Lower leg skin (tissue), 4 donors: Measurements from ENCODE around the gene C1orf50. TPM values are rescaled to one million over a fixed set of nuclear protein-coding genes. Genes with fewer than 3 reads are reported as not detected.

Source experiments
- DNase-seq, 2 donors: peaks; one replicate each; pipeline ENCODE4 v3.0.0-alpha.2; 2019; ENCODE audit warnings: low spot score in 2 of 2
- H3K4me3 ChIP-seq: fragments of 200-600 bp; sonication (generic); 2 replicates; pipeline ENCODE4 v1.5.1; 2017; ENCODE audit warnings: mild to moderate bottlenecking, low read depth; ENCODE audit not compliant: poor library complexity, severe bottlenecking
- POLR2A ChIP-seq, 2 donors: fragments of 450-650 bp; IDR thresholded peaks; one replicate each; pipeline ENCODE4 v1.6.1; 2016 to 2017; ENCODE audit warnings: antibody characterized with exemption in 2 of 2, mild to moderate bottlenecking in 1 of 2, moderate library complexity in 1 of 2
- WGBS, 2 donors: methylation state at CpG; one replicate each; pipeline ENCODE4 v1.1.5; 2018; 5-methylcytosine and 5-hydroxymethylcytosine counted together
- intact Hi-C: fragments of 100-400 bp; cut with DNase I; formaldehyde crosslinking; loops from one replicate; pipeline ENCODE4 v1.15.0; 2023; ENCODE audit warnings: low total_unique reads
- total RNA-seq, 4 donors: library from RNA; depleted of rRNA; stranded (reverse); fragments of >200 nt; gene quantifications; one replicate each; pipeline ENCODE4 v1.1.0, GENCODE V29; 2016
- TF ChIP-seq, protein P1 (sequence below), 3 donors: fragments of 450-650 bp; IDR thresholded peaks; one replicate each; pipeline ENCODE4 v1.5.1; 2016; ENCODE audit warnings: antibody characterized with exemption in 3 of 3, mild to moderate bottlenecking in 3 of 3, moderate library complexity in 2 of 3

Gene C1orf50
- total RNA-seq, 4 donors from 2014 or later: 2.5 to 6.7 (median 3.6) TPM

DNA sequence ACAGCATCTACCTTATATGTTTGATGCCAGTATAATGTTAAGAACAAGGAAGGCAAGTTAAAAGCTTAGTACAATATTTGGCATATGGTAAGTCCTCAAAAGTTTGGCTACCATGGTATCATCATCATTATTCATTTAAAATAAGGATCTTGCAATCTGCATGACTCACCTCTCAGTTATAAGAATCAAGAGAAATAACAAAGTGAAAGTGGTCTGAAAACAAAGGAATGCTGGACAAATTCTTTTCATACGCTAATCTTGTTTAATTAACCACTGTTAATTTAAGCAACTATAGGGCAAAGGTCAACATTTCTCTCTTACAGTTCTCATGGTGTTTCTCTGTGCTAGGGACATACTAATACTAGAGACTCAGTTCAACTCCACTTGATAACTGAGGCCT lies 14.0 kb upstream of the C1orf50 start:
- WGBS, 2 donors: 90 to 95% methylated on average over 1 of the region's 1 CpG
- H3K4me3 ChIP-seq: no peak overlapping the region
- DNase-seq: no peak
- TF ChIP-seq POLR2A (IDR thresholded peaks at IDR 0.05): no peak
- TF ChIP-seq, protein P1, sequence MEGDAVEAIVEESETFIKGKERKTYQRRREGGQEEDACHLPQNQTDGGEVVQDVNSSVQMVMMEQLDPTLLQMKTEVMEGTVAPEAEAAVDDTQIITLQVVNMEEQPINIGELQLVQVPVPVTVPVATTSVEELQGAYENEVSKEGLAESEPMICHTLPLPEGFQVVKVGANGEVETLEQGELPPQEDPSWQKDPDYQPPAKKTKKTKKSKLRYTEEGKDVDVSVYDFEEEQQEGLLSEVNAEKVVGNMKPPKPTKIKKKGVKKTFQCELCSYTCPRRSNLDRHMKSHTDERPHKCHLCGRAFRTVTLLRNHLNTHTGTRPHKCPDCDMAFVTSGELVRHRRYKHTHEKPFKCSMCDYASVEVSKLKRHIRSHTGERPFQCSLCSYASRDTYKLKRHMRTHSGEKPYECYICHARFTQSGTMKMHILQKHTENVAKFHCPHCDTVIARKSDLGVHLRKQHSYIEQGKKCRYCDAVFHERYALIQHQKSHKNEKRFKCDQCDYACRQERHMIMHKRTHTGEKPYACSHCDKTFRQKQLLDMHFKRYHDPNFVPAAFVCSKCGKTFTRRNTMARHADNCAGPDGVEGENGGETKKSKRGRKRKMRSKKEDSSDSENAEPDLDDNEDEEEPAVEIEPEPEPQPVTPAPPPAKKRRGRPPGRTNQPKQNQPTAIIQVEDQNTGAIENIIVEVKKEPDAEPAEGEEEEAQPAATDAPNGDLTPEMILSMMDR (IDR thresholded peaks at IDR 0.05): no peak
- intact Hi-C loops: no loop called here

DNA sequence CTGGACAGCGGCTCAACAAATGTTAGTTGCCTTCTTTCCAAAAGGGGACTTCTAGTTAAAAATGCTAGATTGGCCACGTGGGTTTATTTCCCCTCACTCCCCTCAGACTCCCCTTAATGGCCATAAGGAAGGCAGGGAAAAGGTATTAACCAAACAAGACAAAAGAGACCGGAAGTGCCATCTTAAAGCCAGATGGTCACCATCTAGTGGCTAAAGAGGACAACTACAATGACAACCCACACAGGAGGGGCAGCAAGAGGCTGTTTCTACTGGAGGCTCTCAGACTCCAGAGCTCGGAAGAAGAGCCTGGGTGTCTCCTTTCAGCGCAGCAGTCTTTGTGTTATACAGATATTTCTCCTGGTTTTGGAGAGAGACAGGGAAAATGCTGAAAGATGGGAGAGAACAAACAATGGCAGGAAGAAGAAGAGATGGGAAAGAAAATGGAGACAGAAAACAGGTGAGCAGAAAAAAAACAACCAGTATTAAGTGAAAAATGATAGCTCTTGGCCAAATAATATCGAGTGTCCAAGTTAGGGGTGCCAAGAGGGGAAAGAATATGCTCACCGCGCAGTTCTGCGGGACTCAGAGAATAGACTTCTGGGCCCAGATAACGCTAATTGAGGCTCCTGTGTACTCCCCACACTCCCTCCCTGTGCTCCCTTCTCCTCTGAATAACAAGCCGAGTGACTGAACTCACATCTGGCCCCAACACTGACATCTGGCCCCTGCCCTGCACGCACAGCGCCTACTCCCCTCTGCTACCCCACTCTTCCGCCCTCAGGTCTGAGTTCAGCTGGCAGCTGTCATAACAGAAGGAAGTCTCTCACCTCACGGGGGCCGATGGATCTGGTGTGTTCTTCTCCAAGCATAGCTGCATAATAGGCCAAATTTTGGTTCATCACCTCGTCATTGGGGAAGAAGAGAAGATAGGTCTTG lies 9.8 kb upstream of the C1orf50 start:
- intact Hi-C loops: no loop called here
- DNase-seq: no peak
- no peak for TF ChIP-seq POLR2A (IDR thresholded peaks at IDR 0.05)
- TF ChIP-seq, protein P1 (IDR thresholded peaks at IDR 0.05): no peak
- no peak overlapping the region for H3K4me3 ChIP-seq
- 74% methylated on average over 17 of the region's 17 CpGs for WGBS, 2 donors

GRCh38 chr1:42757892-42758275 lies 9.2 kb upstream of the C1orf50 start:
- TF ChIP-seq, protein P1 (IDR thresholded peaks at IDR 0.05): no peak
- no peak for TF ChIP-seq POLR2A (IDR thresholded peaks at IDR 0.05)
- intact Hi-C loops: no loop called here
- no peak for DNase-seq
- no peak overlapping the region for H3K4me3 ChIP-seq

DNA sequence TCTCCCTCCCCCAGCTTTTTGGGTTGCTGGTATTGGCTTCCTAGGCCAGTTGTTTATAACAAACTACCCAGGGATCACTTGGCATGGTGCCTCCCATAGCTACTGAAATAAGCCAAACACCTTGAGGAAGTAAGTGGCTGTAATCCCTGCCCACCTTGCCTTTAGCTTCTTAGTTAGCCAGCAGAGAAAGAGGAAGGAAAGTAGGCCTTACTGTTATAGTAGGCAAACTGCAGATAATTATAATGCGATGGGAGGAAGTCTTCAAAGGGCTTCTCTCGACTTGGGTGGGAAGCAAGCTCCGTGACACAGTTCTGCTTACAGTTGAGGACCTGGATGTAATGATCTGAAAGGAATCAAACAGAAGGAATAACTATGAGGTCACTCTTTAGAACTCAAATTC lies 8.4 kb upstream of the C1orf50 start:
- no peak for DNase-seq
- intact Hi-C loops: no loop called here
- WGBS, 2 donors: 80 to 84% methylated on average over 3 of the region's 3 CpGs
- TF ChIP-seq, protein P1 (IDR thresholded peaks at IDR 0.05): no peak
- TF ChIP-seq POLR2A (IDR thresholded peaks at IDR 0.05): no peak
- H3K4me3 ChIP-seq: no peak overlapping the region

DNA sequence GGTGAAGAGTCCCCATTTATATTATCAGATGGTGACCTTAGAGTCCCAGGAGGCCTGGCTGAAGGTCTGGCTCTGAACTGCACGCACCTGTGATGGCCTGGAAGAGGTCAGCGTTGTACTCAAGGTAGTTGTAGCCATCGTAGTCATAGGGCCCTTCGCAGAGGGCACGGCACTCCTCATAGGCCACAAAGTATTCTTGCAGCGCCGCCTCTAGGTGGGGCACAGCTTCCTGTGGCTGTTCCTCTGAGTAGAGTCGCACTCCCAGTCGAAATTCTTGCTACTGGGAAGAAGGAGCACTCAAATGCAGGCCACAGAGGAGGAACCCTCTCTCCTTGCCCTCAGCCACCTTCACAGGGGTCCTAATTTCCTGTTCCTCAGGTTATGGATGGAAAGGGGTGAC lies 7.9 kb upstream of the C1orf50 start:
- intact Hi-C loops: no loop called here
- 78% methylated on average over 9 of the region's 9 CpGs for WGBS, 2 donors
- TF ChIP-seq, protein P1 (IDR thresholded peaks at IDR 0.05): no peak
- no peak for TF ChIP-seq POLR2A (IDR thresholded peaks at IDR 0.05)
- no peak overlapping the region for H3K4me3 ChIP-seq
- DNase-seq: no peak
